NCI-H345 treated with DMSO at 0.1 percent for 48 hours (cell line): ENCODE results near the gene XKR7.
"Not testable (repeated sequence)": the region's sequence is repeated elsewhere in the genome, so short reads cannot be mapped to it uniquely, and the experiment has no call there.

Experiments used
- DNase-seq: peaks from one replicate; lab custom pipeline; 2025; ENCODE audit not compliant: unreplicated experiment; lab: John Stamatoyannopoulos, UW

Gene XKR7, protein sequence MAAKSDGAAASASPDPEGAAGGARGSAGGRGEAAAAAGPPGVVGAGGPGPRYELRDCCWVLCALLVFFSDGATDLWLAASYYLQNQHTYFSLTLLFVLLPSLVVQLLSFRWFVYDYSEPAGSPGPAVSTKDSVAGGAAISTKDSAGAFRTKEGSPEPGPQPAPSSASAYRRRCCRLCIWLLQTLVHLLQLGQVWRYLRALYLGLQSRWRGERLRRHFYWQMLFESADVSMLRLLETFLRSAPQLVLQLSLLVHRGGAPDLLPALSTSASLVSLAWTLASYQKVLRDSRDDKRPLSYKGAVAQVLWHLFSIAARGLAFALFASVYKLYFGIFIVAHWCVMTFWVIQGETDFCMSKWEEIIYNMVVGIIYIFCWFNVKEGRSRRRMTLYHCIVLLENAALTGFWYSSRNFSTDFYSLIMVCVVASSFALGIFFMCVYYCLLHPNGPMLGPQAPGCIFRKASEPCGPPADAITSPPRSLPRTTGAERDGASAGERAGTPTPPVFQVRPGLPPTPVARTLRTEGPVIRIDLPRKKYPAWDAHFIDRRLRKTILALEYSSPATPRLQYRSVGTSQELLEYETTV

DNA sequence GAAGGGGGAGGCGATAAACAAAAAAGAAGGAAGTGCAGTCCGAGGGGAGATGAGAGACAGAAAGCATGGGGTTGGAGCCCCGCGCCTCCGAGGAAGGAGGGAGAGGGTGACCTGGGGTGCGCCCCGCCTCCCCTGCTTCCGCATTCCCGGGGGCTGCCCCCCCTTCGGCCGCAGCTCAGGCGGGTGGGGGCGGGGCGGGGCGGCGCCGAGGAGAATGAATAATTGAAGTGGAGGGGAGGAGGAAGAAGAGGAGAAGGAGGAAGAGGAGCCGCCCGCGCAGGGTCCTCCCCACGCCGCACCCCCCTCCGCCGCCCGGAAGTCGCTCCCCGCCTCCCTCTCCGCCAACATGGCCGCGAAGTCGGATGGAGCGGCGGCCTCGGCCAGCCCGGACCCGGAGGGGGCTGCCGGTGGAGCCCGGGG, at the start of gene XKR7:
Gene XKR7 (plus strand): TSS at position 322 of the 420 bp plus-strand sequence. CDS start 25 bp downstream, at position 347.
- peak; percentile 41 for DNase-seq

DNA sequence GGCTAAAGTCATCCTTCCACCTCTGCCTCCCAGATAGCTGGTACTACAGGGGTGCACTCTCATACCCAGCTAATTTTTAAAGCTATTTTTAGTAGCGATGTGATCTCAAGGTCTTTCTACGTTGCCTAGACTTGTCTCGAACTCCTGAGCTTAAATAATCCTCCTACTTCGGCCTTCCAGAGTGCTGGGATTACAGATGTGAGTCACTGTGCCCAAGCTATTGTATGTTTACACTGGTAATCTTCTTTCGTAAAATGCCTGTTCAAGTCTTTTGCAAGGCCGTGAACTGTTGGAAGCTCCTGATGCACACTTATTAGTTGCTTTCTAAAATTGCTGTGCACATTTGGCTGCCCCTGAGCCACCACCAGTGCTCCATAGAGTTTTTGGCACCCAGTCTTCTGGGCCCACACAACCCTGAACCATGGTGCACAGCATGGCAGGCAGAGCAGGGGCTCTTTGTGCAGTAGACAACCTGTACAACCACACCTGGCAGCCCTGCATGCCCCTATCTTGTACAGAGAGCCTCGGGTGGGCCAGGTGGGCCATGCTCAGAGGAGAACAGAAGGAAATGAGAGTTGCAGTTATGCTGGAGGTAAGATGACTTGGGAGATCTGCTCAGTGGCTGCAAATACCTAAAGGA, 49.4 kb upstream of the XKR7 start:
- no peak for DNase-seq

DNA sequence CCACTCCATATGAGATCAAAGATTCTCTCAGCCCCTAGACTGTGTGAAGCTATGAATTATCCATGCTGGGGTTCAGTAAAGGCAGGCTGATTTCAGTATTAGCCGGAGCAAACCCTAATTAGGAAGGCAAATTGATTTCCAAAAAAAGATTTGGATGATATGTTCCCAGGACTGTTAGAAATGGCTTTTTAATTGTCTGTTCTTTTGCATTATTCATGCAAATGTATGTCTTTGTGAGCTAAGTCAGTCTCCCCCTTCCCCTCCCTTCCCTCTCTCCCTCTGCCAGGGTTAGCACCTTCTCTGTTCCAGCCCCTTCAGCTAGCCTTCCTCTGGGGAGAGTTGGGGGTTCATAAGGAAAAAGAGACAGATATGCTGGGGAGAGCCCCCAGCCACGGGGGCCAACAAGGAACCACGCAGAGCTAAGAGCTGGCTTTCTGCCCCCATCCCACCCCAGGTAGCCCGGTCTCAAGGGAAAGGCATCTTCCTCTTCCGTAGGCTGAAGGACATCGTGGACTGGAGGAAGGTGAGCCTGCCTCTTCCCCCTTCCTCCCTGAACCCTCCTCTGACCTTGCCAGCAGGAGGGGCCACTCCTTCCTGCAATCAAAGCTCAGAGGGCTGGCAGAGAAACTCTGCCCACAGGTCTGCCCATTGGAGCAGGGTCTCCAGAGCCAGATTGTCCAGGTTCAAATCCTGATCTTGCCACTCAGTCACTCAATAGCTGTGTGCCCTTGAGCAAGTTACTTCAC, 48.4 kb upstream of the XKR7 start:
- DNase-seq, result no peak

DNA sequence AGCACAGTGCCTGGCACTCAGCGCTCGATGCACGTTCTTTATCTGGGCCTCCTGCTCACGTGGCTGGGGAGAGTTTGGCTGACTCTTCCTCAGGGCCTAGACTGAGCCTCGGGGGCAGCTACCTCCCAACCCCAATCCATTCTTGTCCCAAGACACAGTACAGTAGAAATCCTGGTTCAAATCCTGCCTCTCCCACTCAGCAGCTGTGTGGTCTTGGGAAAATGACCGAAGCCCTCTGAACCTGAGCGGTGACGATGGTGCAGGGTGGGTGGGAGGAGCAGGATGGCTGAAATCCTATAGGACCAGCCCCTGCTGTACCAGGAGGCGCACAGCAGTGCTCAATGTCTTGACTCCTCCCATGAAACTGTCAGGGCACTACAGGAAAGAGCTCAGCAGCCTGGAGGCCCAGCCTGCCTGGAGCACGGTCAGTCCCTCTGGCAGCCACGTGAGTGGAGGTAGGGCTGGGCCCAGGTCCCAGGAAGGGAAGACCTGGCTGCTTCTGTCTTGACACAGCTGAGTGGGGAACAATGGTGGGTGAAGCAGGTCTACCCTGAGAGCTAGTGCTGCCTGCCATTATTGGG, 47.6 kb upstream of the XKR7 start:
- no peak for DNase-seq

DNA sequence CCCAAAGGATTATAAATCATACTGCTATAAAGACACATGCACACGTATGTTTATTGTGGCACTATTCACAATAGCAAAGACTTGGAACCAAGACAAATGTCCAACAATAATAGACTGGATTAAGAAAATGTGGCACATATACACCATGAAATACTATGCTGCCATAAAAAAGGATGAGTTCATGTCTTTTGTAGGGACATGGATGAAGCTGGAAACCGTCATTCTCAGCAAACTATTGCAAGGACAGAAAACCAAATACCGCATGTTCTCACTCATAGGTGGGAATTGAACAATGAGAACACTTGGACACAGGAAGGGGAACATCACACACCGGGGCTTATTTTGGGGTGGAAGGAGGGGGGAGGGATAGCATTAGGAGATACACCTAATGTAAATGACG, 46.5 kb upstream of the XKR7 start:
- DNase-seq, result not testable (repeated sequence)

DNA sequence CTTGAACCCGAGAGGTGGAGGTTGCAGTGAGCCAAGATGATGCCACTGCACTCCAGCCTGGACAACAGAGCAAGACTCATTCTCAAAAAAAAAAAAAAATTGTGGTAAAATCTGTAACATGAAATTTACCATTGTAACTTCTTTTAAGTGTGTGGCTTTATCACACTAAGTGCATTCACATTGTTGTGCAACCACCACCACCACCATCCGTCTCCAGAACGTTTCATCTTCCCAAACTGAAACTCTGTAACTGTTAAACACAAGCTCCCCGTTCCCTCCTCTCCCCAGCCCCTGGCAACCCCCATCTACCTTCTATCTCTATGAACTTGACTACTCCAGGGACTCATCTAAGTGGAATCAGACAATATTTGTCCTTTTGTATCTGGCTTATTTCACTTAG, 45.8 kb upstream of the XKR7 start:
- no peak for DNase-seq

DNA sequence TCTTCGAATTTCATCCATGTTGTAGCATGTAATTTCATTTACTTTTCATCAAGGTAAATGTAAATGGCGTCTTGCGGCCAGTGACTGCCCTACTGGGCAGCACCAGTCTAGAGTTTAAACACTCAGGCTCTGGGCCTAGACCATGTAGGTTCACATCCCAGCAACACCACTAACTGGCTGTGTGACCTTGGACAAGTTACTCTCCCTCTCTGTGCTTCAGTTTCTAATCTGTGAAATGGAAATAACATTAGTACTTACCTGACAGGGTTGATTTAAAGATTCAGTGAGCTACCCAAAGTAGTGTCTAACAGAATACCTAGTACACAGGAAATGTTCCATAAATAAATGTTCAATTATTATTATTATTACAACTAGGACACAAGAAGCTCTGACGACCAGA, 45.4 kb upstream of the XKR7 start:
- DNase-seq, result no peak

DNA sequence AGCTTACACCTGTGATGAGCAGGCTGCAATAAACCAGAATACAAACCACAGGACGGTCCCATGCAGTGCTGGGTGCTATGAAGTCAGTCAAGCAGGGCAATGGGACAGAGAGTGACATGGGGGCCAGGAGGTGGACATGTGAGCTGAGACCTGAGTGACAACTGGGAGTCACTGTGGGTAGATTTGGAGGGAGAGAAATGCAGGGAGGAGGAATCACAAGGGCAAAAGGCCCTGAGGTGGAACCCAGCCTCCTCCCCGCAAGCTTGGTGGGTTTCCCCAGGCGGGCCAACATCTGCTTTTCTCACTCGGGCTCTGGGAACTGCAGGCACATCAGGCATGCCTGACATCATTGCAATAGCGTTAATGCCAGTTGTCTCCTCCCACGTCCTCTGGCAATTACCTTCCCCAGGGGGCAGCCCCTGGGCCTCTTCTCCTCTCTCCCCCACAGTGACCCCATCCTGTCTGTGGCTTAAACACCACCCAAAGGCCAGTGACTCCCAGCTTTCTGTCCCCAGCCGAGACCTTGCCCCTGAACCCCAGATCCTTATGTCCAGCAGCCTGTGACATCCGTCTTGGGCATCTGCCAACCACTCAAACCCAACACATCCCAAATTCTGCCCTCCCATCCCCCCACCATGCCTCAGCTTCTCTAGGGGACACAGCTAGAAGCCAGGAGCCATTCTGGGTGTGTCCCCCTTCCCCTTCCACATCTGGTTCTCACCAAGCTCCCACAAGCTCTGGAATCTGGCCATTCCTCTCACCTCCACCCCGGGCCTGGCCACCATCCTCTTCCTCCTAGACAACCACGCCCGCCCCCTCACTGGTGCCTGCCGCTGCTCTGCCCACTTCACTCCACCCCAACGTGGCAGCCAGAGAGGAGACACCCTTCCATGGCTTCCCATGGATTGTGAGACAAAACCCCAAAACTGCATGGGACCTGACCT, 44.3 kb upstream of the XKR7 start:
- DNase-seq, result no peak

DNA sequence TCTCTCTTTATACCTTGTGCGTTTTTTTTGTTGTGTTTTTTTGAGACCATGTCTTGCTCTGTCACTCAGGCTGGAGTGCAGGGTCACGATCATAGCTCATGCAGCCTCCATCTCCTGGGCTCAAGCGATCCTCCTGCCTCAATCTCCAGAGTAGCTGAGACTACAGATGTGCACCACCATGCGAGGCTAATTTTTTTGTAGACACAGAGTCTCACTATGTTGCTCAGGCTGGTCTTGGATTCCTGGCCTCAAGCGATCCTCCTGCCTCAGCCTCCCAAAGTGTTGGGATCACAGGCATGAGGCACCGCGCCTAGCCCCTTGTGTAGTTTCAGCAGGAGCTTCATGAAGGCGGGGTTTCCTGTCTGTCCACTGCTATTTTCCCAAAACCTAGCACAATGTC, 43.4 kb upstream of the XKR7 start:
- no peak for DNase-seq

DNA sequence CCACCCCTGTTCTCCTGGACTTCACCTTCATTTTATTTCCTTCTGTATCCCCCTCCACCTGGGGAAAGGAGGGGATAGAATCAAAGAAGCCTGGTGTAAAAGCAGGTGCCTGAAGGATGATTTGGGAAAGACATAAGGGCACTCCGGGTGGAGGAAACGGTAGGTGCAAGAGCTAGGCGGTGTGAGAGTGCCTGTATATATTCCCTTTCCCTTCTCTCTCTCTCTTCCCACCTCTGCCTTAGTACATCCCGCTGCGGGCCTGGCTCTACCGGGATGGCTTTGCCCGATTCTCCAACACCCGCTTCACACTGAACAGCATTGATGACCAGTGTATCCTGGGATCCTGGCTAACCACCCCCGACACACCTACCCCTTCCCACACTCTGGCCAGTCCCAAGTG, 42.3 kb upstream of the XKR7 start:
- DNase-seq, result no peak

DNA sequence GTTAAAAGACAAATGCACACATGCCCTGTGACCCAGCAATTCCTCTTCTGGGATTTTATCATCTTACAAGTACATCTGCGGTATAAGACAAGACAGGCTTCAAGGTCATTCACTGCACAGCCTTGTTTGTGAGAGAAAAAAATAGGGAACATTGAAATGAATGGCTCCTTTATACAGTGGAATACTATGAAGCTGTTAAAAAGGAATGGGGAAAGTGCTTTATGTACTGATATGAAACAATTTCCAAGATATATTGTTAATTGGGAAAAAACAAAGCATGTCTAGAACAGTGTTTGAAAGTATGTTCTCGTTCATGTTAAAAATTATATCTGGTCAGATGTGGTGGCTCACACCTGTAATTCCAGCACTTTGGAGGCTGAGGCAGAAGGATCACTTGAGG, 41.5 kb upstream of the XKR7 start:
- no peak for DNase-seq

DNA sequence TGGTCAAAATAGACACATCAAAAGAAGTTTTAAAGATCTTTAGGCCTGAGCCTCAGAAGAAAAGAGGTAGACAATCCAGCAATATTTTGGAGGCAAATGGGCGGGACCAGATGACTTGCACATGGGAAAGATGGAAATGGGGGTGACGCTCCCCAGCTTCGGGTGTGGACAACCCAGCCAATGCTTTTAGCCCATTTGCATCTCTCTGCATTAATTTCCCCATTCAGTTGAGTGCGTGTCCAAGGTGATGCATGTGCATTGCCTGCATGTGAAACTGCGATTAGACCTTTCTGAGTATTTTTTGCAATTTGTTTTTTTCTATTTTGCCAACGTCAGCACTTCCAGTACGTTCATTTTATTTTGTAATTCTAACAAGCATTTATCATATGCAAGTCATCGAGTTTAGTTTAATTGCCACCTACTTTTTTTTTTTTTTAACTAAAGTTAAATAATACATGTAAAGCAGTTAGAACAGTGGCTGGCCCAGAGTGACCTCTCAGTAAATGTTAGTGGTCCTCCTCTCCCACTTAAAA, 40.3 kb upstream of the XKR7 start:
- DNase-seq, result no peak

DNA sequence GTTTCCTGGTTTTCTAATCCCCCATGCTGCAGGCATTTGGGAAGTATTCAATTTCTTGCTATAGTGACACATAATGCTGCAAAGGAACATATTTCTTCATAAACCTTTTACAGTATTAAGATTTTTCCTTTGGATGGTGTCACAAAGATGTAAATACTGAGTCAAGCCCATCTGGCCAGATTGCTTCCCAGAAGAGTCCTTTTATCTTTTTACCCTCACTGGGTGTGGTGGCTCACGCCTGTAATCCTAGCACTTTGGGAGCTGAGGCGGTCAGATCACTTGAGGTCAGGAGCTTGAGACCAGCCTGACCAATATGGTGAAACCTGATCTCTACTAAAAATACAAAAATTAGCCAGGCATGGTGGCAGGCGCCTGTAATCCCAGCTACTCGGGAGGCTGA, 38.3 kb upstream of the XKR7 start:
- not testable (repeated sequence) for DNase-seq

DNA sequence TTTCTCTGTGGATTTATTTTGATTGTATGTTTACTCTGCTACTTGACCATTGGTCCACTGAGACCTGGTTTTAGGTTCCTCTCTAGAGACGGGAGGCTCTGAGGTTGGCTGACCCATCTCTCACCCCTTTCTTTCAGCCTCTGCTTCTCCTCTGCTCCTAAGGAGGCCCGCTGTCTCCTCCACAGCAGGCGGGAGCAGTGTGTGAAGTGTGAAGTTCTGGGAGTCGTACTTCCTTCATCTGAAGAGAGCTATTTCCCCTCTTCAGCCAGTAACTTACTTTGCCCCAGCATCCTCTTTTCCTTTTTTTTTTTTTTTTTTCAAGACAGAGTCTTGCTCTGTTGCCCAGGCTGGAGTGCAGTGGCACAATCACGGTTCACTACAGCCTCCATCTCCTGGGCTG, 37.2 kb upstream of the XKR7 start:
- no peak for DNase-seq

DNA sequence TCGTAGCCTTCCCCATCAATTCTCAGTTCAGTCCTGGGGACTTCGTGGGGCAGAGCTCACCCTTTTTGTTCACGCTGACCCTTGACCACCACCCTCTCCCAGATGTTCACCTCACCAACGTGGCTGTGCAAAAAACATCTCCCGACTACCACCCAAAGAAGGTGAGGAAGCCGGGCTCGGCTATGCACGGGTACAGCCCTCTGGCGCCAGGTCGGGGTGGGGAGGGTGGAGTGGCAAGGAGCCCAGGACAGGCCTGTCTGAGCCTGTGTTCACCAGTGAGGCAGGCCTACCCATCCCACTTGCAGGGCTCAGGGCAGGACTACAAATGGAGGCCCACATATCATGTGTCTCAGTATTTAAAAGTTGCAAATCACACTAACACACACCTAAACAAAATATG, 34.3 kb upstream of the XKR7 start:
- no peak for DNase-seq

DNA sequence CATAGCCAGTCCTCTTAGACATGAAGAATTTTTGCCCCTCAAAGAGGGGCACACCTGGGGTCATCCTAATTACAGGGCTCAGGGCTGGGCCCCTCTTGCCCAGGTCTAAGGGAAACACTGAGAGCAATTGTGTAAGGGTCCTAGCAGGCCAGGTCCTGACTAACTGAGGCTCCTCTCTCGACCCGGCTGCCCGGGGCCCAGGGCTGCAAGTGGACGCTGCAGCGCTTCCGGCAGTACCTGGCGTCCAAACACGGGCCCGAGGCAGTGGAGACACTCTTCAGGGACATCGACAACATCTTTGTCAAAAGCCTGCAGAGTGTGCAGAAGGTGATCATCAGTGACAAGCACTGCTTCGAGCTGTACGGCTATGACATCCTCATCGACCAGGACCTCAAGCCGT, 33.5 kb upstream of the XKR7 start:
- DNase-seq, result no peak

DNA sequence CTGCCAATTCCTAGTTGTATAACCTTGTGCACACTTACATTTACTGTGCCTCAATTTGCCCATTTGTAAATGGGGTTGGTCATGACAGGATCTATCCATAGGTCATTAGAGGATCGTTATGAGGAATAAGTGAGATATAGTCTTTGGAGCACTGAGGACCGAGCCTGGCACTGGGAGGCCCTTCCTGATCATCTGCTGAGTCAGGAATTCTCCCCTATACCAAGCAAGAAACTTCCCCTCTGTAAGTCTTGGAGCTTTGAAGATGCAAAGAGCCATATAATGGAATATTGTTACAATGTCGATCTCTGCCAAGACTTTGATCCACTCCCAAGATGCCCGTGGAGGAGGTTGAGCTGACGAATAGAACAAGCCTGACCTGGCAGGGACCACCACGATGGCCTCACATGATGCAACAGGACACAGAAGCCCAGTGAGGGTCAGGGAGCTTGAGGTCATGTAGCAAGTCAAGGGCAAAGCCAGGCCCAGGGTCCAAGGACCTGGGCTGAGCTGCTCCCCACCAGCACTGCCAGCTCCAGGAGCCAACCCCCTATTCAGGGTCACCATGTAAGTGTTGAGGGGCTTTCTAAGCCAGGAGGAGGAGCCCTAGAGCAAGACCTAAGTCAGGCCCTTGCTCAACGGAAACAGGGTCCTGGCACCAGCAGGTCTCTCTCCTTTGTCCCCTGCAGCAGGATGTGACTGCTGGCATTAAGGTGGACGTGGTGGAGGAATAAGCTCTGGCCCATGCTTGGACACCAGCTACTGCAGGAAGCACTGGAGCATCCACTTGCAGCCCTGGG, 32.8 kb upstream of the XKR7 start:
- no peak for DNase-seq

DNA sequence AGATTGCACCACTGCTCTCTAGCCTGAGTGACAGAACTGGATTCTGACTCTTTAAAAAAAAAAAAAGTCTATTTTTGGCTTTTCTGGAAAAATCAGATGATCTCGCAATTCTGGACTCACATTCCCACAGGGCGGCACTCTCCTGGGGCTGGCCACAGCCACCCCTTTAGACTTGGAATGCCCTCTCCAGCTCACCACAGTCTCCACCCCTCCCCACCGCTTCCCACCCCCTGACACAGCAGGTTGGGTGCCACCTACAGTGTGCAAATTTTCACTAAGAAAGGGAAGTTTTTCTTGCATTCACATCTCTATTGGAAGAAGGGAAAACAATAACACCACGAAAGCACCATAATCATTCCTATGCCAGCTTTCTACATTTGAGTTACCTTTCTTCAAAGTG, 31.5 kb upstream of the XKR7 start:
- DNase-seq, result no peak

DNA sequence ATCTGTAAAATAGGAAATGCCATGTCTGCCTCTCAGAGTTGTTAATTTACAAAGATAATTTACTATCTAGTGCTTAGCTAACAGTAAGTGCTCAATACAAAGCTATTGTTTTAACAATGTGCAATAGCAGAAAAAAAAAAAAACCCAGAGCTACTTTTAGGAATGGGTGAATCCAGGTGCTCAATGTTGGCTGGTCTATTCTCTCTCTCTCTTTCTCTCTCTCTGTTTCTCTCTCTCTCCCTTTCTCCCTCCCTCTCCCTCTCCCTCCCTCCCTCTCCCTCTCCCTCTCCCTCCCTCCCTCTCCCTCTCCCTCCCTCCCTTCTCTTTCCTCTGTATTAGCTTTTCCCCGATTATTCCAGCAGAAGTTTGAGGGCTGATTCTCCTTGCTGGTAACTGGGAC, 30.1 kb upstream of the XKR7 start:
- DNase-seq, result no peak
